Measurements from ENCODE around the gene KLK5. TPM values are rescaled to one million over a fixed set of nuclear protein-coding genes. Genes with fewer than 3 reads are reported as not detected.
"Not testable (repeated sequence)": the region's sequence is repeated elsewhere in the genome, so short reads cannot be mapped to it uniquely, and the experiment has no call there.

Gene KLK5
- total and polyA plus RNA-seq, 12 donors: not detected

- intact Hi-C loops (cut with DNase I): no loop called here
- no peaks in the 10 kb centered on the region for H3K9me3 ChIP-seq (replicated peaks in 1 of 3)
- H3K27me3 ChIP-seq: peaks cover 8% of the 10 kb centered on the region
- no peak overlapping the region for H3K4me3 ChIP-seq
- no peaks in the 10 kb centered on the region for H3K36me3 ChIP-seq (replicated peaks in 1 of 2)
- no peak for TF ChIP-seq POLR2A (IDR thresholded peaks at IDR 0.05)
- TF ChIP-seq, protein P1, sequence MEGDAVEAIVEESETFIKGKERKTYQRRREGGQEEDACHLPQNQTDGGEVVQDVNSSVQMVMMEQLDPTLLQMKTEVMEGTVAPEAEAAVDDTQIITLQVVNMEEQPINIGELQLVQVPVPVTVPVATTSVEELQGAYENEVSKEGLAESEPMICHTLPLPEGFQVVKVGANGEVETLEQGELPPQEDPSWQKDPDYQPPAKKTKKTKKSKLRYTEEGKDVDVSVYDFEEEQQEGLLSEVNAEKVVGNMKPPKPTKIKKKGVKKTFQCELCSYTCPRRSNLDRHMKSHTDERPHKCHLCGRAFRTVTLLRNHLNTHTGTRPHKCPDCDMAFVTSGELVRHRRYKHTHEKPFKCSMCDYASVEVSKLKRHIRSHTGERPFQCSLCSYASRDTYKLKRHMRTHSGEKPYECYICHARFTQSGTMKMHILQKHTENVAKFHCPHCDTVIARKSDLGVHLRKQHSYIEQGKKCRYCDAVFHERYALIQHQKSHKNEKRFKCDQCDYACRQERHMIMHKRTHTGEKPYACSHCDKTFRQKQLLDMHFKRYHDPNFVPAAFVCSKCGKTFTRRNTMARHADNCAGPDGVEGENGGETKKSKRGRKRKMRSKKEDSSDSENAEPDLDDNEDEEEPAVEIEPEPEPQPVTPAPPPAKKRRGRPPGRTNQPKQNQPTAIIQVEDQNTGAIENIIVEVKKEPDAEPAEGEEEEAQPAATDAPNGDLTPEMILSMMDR (IDR thresholded peaks at IDR 0.05): no peak
- no peak for DNase-seq
- no peaks in the 10 kb centered on the region for H3K4me1 ChIP-seq (replicated peaks in 1 of 2)
- H3K27ac ChIP-seq: no peak overlapping the region
- 17 to 56% (median 51%) methylated on average over 1 to 8 of the region's 9 CpGs for WGBS, 4 donors
These were observed 22.1 kb upstream of the KLK5 start for GRCh38 chr19:50974702-50975556.

DNA sequence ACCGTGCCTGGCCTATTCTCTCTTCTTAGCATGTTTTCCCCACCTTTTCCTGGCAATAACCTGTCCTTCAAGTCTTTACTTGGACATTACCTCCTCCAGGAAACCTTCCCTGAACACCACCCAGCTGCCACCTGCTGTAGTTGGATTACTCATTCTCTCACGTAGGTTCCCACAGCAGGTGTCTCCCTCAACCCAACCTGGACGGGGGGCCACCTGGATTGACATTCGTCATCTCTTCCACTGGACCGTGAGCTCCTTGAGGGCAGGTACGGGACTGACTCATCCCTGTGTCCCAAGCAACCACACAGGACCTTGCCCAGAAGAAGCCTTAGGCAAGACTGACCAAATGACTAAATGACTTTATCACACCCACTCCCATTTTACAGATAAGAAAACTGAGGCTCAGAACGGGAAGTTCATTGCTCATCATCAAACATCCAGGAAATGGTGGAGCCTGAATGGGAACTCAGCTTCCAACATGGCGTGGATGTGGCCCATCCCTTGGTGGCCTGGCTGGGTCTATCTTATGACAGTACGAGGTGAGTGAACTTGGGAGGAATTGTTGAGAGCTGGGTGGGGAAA is 20.0 kb upstream of the KLK5 start:
- Histone ChIP-seq H3K4me1 (replicated peaks in 1 of 2) (no peaks in the 10 kb centered on the region), H3K27me3 (peaks cover 14% of the 10 kb centered on the region)

GRCh38 chr19:50969810-50970209 is 17.0 kb upstream of the KLK5 start:
- intact Hi-C loops (cut with DNase I); H3K27ac ChIP-seq; H3K27me3 ChIP-seq; H3K36me3 ChIP-seq (replicated peaks in 1 of 2); H3K4me1 ChIP-seq (replicated peaks in 1 of 2); DNase-seq; H3K9me3 ChIP-seq (replicated peaks in 1 of 3); H3K4me3 ChIP-seq: not testable (repeated sequence)
- WGBS, 4 donors: 72 to 83% (median 79%) methylated on average over 3 of the region's 3 CpGs

More for the DNA sequence above, 20.0 kb upstream of the KLK5 start:
- Histone ChIP-seq H3K36me3 (replicated peaks in 1 of 2) (no peaks in the 10 kb centered on the region), H3K4me3 (no peak overlapping the region), H3K9me3 (replicated peaks in 1 of 3) (no peaks in the 10 kb centered on the region), H3K27ac (no peak overlapping the region)
- no peak for DNase-seq
- TF ChIP-seq POLR2A (IDR thresholded peaks at IDR 0.05): no peak
- TF ChIP-seq, protein P1 (IDR thresholded peaks at IDR 0.05): no peak
- intact Hi-C loops (cut with DNase I): no loop called here
- 73 to 80% (median 75%) methylated on average over 9 of the region's 9 CpGs for WGBS, 4 donors

GRCh38 chr19:50969413-50969760 is 16.5 kb upstream of the KLK5 start, which contains the start of gene KLK6:
TSS of gene KLK6 (minus strand) at chr19:50969591. CDS start at chr19:50968104, 1,487 bp downstream.
- Histone ChIP-seq H3K27ac (no peak within 1 kb of the TSS), H3K9me3 (replicated peaks in 1 of 3) (no peaks in the 10 kb centered on the region), H3K4me1 (replicated peaks in 1 of 2) (no peaks in the 10 kb centered on the region), H3K27me3 (peaks cover 6% of the 10 kb centered on the region), H3K36me3 (replicated peaks in 1 of 2) (no peaks in the 10 kb centered on the region), H3K4me3 (no peak within 1 kb of the TSS)
- intact Hi-C loops (cut with DNase I): no loop called here
- no peak for DNase-seq
- TF ChIP-seq, protein P1 (IDR thresholded peaks at IDR 0.05): no peak
- TF ChIP-seq POLR2A (IDR thresholded peaks at IDR 0.05): no peak
- 72 to 100% (median 75%) methylated on average over 1 to 19 of the region's 19 CpGs for WGBS, 4 donors
